Lower leg skin (tissue), 3 donors: Measurements from ENCODE around the gene NHERF2.

Experiments
- CTCF ChIP-seq, 3 donors: fragments of 450-650 bp; IDR thresholded peaks; one replicate each; pipeline ENCODE4 v1.5.1; 2016; ENCODE audit warnings: antibody characterized with exemption in 3 of 3, mild to moderate bottlenecking in 3 of 3, moderate library complexity in 2 of 3
- POLR2A ChIP-seq, 2 donors: fragments of 450-650 bp; IDR thresholded peaks; one replicate each; pipeline ENCODE4 v1.6.1; 2016 to 2017; ENCODE audit warnings: antibody characterized with exemption in 2 of 2, mild to moderate bottlenecking in 1 of 2, moderate library complexity in 1 of 2

GRCh38 chr16:2043667-2044451, 17.2 kb downstream of the NHERF2 start:
- TF ChIP-seq CTCF (IDR thresholded peaks at IDR 0.05), result no peak
- no peak for TF ChIP-seq POLR2A (IDR thresholded peaks at IDR 0.05)
